HEK293T (cell line): ENCODE measurements around the gene GMCL1.

Source experiments
- ARNT ChIP-seq: fragments of 450-650 bp; IDR thresholded peaks from 2 replicates; pipeline ENCODE4 v1.6.1; 2017; ENCODE audit warnings: mild to moderate bottlenecking
- BHLHE40 ChIP-seq: fragments of 450-650 bp; IDR thresholded peaks from 2 replicates; pipeline ENCODE4 v1.6.1; 2016; ENCODE audit warnings: mild to moderate bottlenecking, moderate library complexity, borderline replicate concordance
- CTBP1 ChIP-seq: fragments of 450-650 bp; IDR thresholded peaks from 2 replicates; pipeline ENCODE4 v1.6.1; 2016; ENCODE audit warnings: borderline replicate concordance
- FOXA1 ChIP-seq: fragments of 450-650 bp; IDR thresholded peaks from 2 replicates; pipeline ENCODE4 v1.6.1; 2016; ENCODE audit warnings: mild to moderate bottlenecking
- FOXK2 ChIP-seq: fragments of 450-650 bp; IDR thresholded peaks from 2 replicates; pipeline ENCODE4 v1.6.1; 2016; ENCODE audit warnings: mild to moderate bottlenecking
- FOXM1 ChIP-seq: fragments of 450-650 bp; IDR thresholded peaks from 2 replicates; pipeline ENCODE4 v1.6.1; 2017; ENCODE audit warnings: mild to moderate bottlenecking, borderline replicate concordance
- HDGF ChIP-seq: fragments of 450-650 bp; IDR thresholded peaks from 2 replicates; pipeline ENCODE4 v1.6.1; 2017; ENCODE audit warnings: antibody characterized with exemption, borderline replicate concordance
- L3MBTL2 ChIP-seq: fragments of 450-650 bp; conservative IDR thresholded peaks from 2 replicates; pipeline ENCODE4 v1.6.1; 2016; ENCODE audit warnings: mild to moderate bottlenecking
- NFRKB ChIP-seq: fragments of 450-650 bp; IDR thresholded peaks from 2 replicates; pipeline ENCODE4 v1.6.1; 2016; ENCODE audit warnings: mild to moderate bottlenecking, moderate library complexity
- PKNOX1 ChIP-seq: fragments of 450-650 bp; IDR thresholded peaks from 2 replicates; pipeline ENCODE4 v1.6.1; 2016
- SP1 ChIP-seq: fragments of 450-650 bp; IDR thresholded peaks from 2 replicates; pipeline ENCODE4 v1.6.1; 2017
- SUZ12 ChIP-seq: fragments of 450-650 bp; IDR thresholded peaks from 2 replicates; pipeline ENCODE4 v1.6.1; 2016; ENCODE audit warnings: mild to moderate bottlenecking
- TARDBP ChIP-seq: fragments of 450-650 bp; IDR thresholded peaks from 2 replicates; pipeline ENCODE4 v1.6.1; 2016
- ZNF384 ChIP-seq: fragments of 450-650 bp; IDR thresholded peaks from 2 replicates; pipeline ENCODE4 v1.6.1; 2016

- no peak for TF ChIP-seq CTBP1
- no peak for TF ChIP-seq FOXA1
- TF ChIP-seq SP1 = no peak
- no peak for TF ChIP-seq NFRKB
- no peak for TF ChIP-seq FOXM1
- no peak for TF ChIP-seq ARNT
- TF ChIP-seq PKNOX1 = no peak
- TF ChIP-seq FOXK2 = no peak
- TF ChIP-seq BHLHE40 = no peak
- no peak for TF ChIP-seq TARDBP
- TF ChIP-seq SUZ12 = no peak
- TF ChIP-seq ZNF384 = no peak
- TF ChIP-seq L3MBTL2 = no peak
- no peak for TF ChIP-seq HDGF
Observed at GRCh38 chr2:69858261-69858660, 28.8 kb downstream of the GMCL1 start.
